HG03097 (cell line): ENCODE measurements around the gene PPP4R1.

Experiments used
- ATAC-seq: cut with Tn5 transposase; IDR thresholded peaks from one replicate; pipeline ENCODE4 v1.9.1; 2021; ENCODE audit not compliant: unreplicated experiment, low FRiP score

The PPP4R1 gene

GRCh38 chr18:9519399-9519798 lies 95.0 kb downstream of the PPP4R1 start:
- no peak for ATAC-seq

GRCh38 chr18:9517869-9518268 lies 96.5 kb downstream of the PPP4R1 start:
- no peak for ATAC-seq

- no peak for ATAC-seq
These were observed 97.8 kb downstream of the PPP4R1 start for GRCh38 chr18:9516437-9517064.

- ATAC-seq: no peak
These were observed 100.3 kb downstream of the PPP4R1 start for GRCh38 chr18:9513971-9514512.

- ATAC-seq: no peak
These were observed 105.8 kb downstream of the PPP4R1 start for GRCh38 chr18:9508446-9509025.

GRCh38 chr18:9507565-9508088 lies 106.7 kb downstream of the PPP4R1 start:
- no peak for ATAC-seq

- no peak for ATAC-seq
These were observed 108.1 kb downstream of the PPP4R1 start for GRCh38 chr18:9506046-9506792.
